ENCODE results near the gene ADAMTS12. TPM values are rescaled to one million over a fixed set of nuclear protein-coding genes. Genes with fewer than 3 reads are reported as not detected.

ADAMTS12 gene
- total and polyA plus RNA-seq, 2 of the 8 experiments (the other 6 are each of a cell fraction or from before 2014, with no cell fraction given) = 6.4 to 12.8 TPM

GRCh38 chr5:33531037-33531298 is 360.8 kb downstream of the ADAMTS12 start:
- WGBS, 2 experiments (ENCODE audit: extremely low coverage in 1 of 2, insufficient coverage in 1 of 2, insufficient read length in 1 of 2, insufficient replicate concordance in 2 of 2, low coverage in 1 of 2, low lambda C conversion rate in 2 of 2, missing lambda C conversion rate in 1 of 2) = 93% methylated on average over 3 of the region's 3 CpGs; no CpG with 5 or more reads in 1 of the 2 experiments
- no peak overlapping the region for H2AK5ac ChIP-seq (ENCODE audit: low read depth, low read length)

More at GRCh38 chr5:33531037-33531298, 360.8 kb downstream of the ADAMTS12 start:
- H4K5ac ChIP-seq (ENCODE audit: insufficient read length, low read depth, low read length) = no peak overlapping the region
- H4K20me1 ChIP-seq (replicated peaks in 1 of 2; ENCODE audit: control insufficient read depth in 1 of 2, insufficient read depth in 2 of 2, low read length in 2 of 2) = no peaks in the 10 kb centered on the region
- no peaks in the 10 kb centered on the region for H3K23me2 ChIP-seq (ENCODE audit: low read depth, low read length)
- no peak overlapping the region for H3K23ac ChIP-seq (ENCODE audit: insufficient read length)
- no peak overlapping the region for H3K27ac ChIP-seq (ENCODE audit: low read depth, low read length)
- H3K18ac ChIP-seq (ENCODE audit: extremely low read depth, low read length) = no peak overlapping the region
- H3K4ac ChIP-seq (replicated peaks; ENCODE audit: insufficient read length, low read depth, low read length) = no peak overlapping the region
- H3K79me2 ChIP-seq (ENCODE audit: control insufficient read depth in 1 of 2, insufficient read depth in 2 of 2, low read length in 2 of 2) = no peaks in the 10 kb centered on the region
- no peak overlapping the region for H2BK20ac ChIP-seq (ENCODE audit: low read length)
- H2BK12ac ChIP-seq (ENCODE audit: low read depth, low read length) = no peak overlapping the region
- POLR2A ChIA-PET (ENCODE audit: partially characterized antibody) = interaction anchor here (0.5 kb wide), 1 partner anchor 11 kb away, joined by 3 read pairs; no protein-coding TSS in a partner anchor
- FAIRE-seq = no peak
- H3K4me1 ChIP-seq (replicated peaks in 1 of 4; ENCODE audit: control insufficient read depth in 3 of 4, insufficient read depth in 4 of 4, low read length in 3 of 4) = no peaks in the 10 kb centered on the region
- no peak overlapping the region for H2BK15ac ChIP-seq (ENCODE audit: low read length)
- CTCF ChIA-PET (ENCODE audit: partially characterized antibody) = interaction anchor here (0.6 to 2.9 kb wide), 11 partner anchors 9 to 439 kb away, joined by 3 to 19 read pairs (median 4); no protein-coding TSS in a partner anchor
- H3K14ac ChIP-seq (ENCODE audit: insufficient read length) = no peak overlapping the region
- no peaks in the 10 kb centered on the region for H3K9me3 ChIP-seq (ENCODE audit: insufficient read depth in 2 of 2, low read depth in 1 of 2, low read length in 1 of 2)
- H2BK120ac ChIP-seq (replicated peaks; ENCODE audit: low read depth, low read length) = no peak overlapping the region
- H4K91ac ChIP-seq (replicated peaks; ENCODE audit: insufficient read length, low read length) = no peak overlapping the region
- no peaks in the 10 kb centered on the region for H3K27me3 ChIP-seq (replicated peaks in 1 of 4; ENCODE audit: control insufficient read depth in 3 of 4, extremely low read depth in 1 of 4, insufficient read depth in 3 of 4, low read length in 3 of 4)
- DNase-seq (ENCODE audit: low read depth in 1 of 2, low spot score in 2 of 2) = no peak
- H2BK5ac ChIP-seq (ENCODE audit: low read depth, low read length) = no peak overlapping the region
- TF ChIP-seq SIN3A (conservative IDR thresholded peaks at IDR 0.05 in 1 of 2, IDR thresholded peaks at IDR 0.05 in 1 of 2; ENCODE audit: low read depth in 1 of 2, low read length in 2 of 2) = no peak
- no peak for TF ChIP-seq EGR1 (IDR thresholded peaks at IDR 0.05; ENCODE audit: borderline replicate concordance, low read depth, low read length)
- peak; percentile 15; the same call in 1 of the 2 replicates for TF ChIP-seq MAX (IDR thresholded peaks at IDR 0.05)
- TF ChIP-seq SIX5 (IDR thresholded peaks at IDR 0.05; ENCODE audit: low read depth, low read length) = no peak
- peak; percentile 43; the same call in 1 of the 2 replicates for TF ChIP-seq TEAD4 (IDR thresholded peaks at IDR 0.05; ENCODE audit: low read depth, low read length)
- H3K4me2 ChIP-seq (ENCODE audit: insufficient read depth in 1 of 2, low read depth in 2 of 2, low read length in 2 of 2) = no peak overlapping the region
- H3K36me3 ChIP-seq (ENCODE audit: control insufficient read depth in 2 of 4, insufficient read depth in 4 of 4, low read length in 3 of 4) = no peaks in the 10 kb centered on the region
- H4K8ac ChIP-seq (ENCODE audit: extremely low read depth, insufficient read depth, low read length) = no peak overlapping the region
- no peak overlapping the region for H3K56ac ChIP-seq (replicated peaks; ENCODE audit: insufficient read length, low read depth, low read length)
- no peaks in the 10 kb centered on the region for H3K79me1 ChIP-seq (ENCODE audit: low read depth, low read length)
- no peak overlapping the region for H3K9ac ChIP-seq (replicated peaks in 1 of 4; ENCODE audit: extremely low read depth in 1 of 4, low read depth in 3 of 4, low read length in 3 of 4)
- H3K4me3 ChIP-seq (ENCODE audit: extremely low read depth in 1 of 4, insufficient read depth in 2 of 4, low read depth in 3 of 4, low read length in 4 of 4) = no peak overlapping the region
- H2AFZ ChIP-seq (ENCODE audit: low read length) = peak overlapping the region; percentile 77; the same call in 1 of the 2 replicates

Measured in H1 (cell line).